Activated naive CD4-positive, alpha-beta T cell treated with anti-CD3 and anti-CD28 coated beads for 36 hours (primary cell): ENCODE data around the gene RABIF. TPM values are rescaled to one million over a fixed set of nuclear protein-coding genes. Genes with fewer than 3 reads are reported as not detected.
"Not testable (repeated sequence)": the region's sequence is repeated elsewhere in the genome, so short reads cannot be mapped to it uniquely, and the experiment has no call there.

Experiments
- CTCF ChIA-PET: fragments of 350-600 bp; sonication (Branson Sonifier 250); formaldehyde crosslinking; loops from one replicate; lab custom pipeline; 2021; ENCODE audit warnings: antibody characterized with exemption; lab: Charles Lee
- DNase-seq: peaks from one replicate; pipeline ENCODE4 v3.0.0-alpha.2; 2020
- H3K27ac Mint-ChIP-seq: one replicate; pipeline ENCODE4 v1.8.0; 2021; ENCODE audit warnings: mild to moderate bottlenecking, mixed read lengths
- H3K27me3 Mint-ChIP-seq: one replicate; pipeline ENCODE4 v1.8.0; 2021; ENCODE audit warnings: low read depth, mixed read lengths
- H3K36me3 Mint-ChIP-seq: one replicate; pipeline ENCODE4 v1.8.0; 2021; ENCODE audit warnings: low read depth, mixed read lengths
- H3K4me1 Mint-ChIP-seq: one replicate; pipeline ENCODE4 v1.8.0; 2021; ENCODE audit warnings: low read depth, mixed read lengths
- H3K4me3 Mint-ChIP-seq: one replicate; pipeline ENCODE4 v1.8.0; 2021; ENCODE audit warnings: mild to moderate bottlenecking, moderate library complexity, mixed read lengths
- H3K9me3 Mint-ChIP-seq: one replicate; pipeline ENCODE4 v1.8.0; 2021; ENCODE audit warnings: mixed read lengths
- intact Hi-C: fragments of 100-400 bp; cut with micrococcal nuclease; formaldehyde crosslinking; loops from one replicate; pipeline ENCODE4 v1.15.1; 2023
- total RNA-seq, 2 experiments: library from RNA; stranded (reverse); gene quantifications; one replicate each; pipeline ENCODE4 v1.2.3, GENCODE V29; 2021

The RABIF gene
- total RNA-seq, 2 experiments from 2014 or later = 5.9 to 6.2 TPM

- intact Hi-C loops = no loop called here
- DNase-seq = no peak
- no peaks in the 10 kb centered on the region for H3K9me3 Mint-ChIP-seq
- H3K36me3 Mint-ChIP-seq = peaks cover 36% of the 10 kb centered on the region
- H3K27me3 Mint-ChIP-seq = no peaks in the 10 kb centered on the region
- CTCF ChIA-PET = no interaction called here
- H3K4me3 Mint-ChIP-seq = no peak overlapping the region
- no peaks in the 10 kb centered on the region for H3K4me1 Mint-ChIP-seq
- H3K27ac Mint-ChIP-seq = no peak overlapping the region
Observed at GRCh38 chr1:202908998-202909397, 20.0 kb upstream of the RABIF start.

- Mint-ChIP-seq H3K27me3 (no peaks in the 10 kb centered on the region), H3K9me3 (no peaks in the 10 kb centered on the region), H3K4me1 (no peaks in the 10 kb centered on the region), H3K4me3 (no peak overlapping the region), H3K36me3 (peaks cover 22% of the 10 kb centered on the region), H3K27ac (no peak overlapping the region)
- intact Hi-C loops = no loop called here
- no peak for DNase-seq
- CTCF ChIA-PET = interaction anchor here (0.6 kb wide), 1 partner anchor 158 kb away, joined by 5 read pairs; no protein-coding TSS in a partner anchor
Observed at GRCh38 chr1:202905331-202905730, 16.4 kb upstream of the RABIF start.

GRCh38 chr1:202903808-202904207 is 14.9 kb upstream of the RABIF start:
- intact Hi-C loops, H3K4me3 Mint-ChIP-seq, CTCF ChIA-PET: not testable (repeated sequence)

GRCh38 chr1:202901555-202901954 is 12.6 kb upstream of the RABIF start:
- H3K4me1 Mint-ChIP-seq = no peaks in the 10 kb centered on the region
- intact Hi-C loops = no loop called here
- DNase-seq = no peak

More at GRCh38 chr1:202903808-202904207, 14.9 kb upstream of the RABIF start:
- H3K36me3 Mint-ChIP-seq = peaks cover 17% of the 10 kb centered on the region
- DNase-seq, H3K4me1 Mint-ChIP-seq, H3K27me3 Mint-ChIP-seq, H3K27ac Mint-ChIP-seq, H3K9me3 Mint-ChIP-seq: not testable (repeated sequence)

GRCh38 chr1:202892501-202892900 is 3.6 kb upstream of the RABIF start:
- Mint-ChIP-seq H3K4me1 (peaks cover 13% of the 10 kb centered on the region), H3K27me3 (no peaks in the 10 kb centered on the region), H3K36me3 (peaks cover 16% of the 10 kb centered on the region), H3K9me3 (no peaks in the 10 kb centered on the region), H3K27ac (no peak overlapping the region), H3K4me3 (no peak overlapping the region)
- CTCF ChIA-PET = no interaction called here
- intact Hi-C loops = no loop called here
- no peak for DNase-seq

More at GRCh38 chr1:202901555-202901954, 12.6 kb upstream of the RABIF start:
- Mint-ChIP-seq H3K4me3 (no peak overlapping the region), H3K9me3 (no peaks in the 10 kb centered on the region), H3K36me3 (peaks cover 22% of the 10 kb centered on the region), H3K27ac (no peak overlapping the region), H3K27me3 (no peaks in the 10 kb centered on the region)
- CTCF ChIA-PET = no interaction called here

GRCh38 chr1:202890392-202890791 is 1.4 kb upstream of the RABIF start:
- intact Hi-C loops = no loop called here
- H3K9me3 Mint-ChIP-seq = no peaks in the 10 kb centered on the region
- H3K27ac Mint-ChIP-seq = no peak overlapping the region
- CTCF ChIA-PET = interaction anchor here (0.8 kb wide), 1 partner anchor 110 kb away, joined by 3 read pairs; no protein-coding TSS in a partner anchor
- H3K36me3 Mint-ChIP-seq = peaks cover 12% of the 10 kb centered on the region
- no peak for DNase-seq
- no peaks in the 10 kb centered on the region for H3K27me3 Mint-ChIP-seq
- no peak overlapping the region for H3K4me3 Mint-ChIP-seq
- peaks cover 20% of the 10 kb centered on the region for H3K4me1 Mint-ChIP-seq

GRCh38 chr1:202888221-202888530 is 773 bp downstream of the RABIF start:
- intact Hi-C loops = loop anchor here (1.0 to 2.0 kb wide), 2 partner anchors 119 to 440 kb away; partner anchors contain the start of gene TMEM183A
- CTCF ChIA-PET = no interaction called here
- Mint-ChIP-seq H3K27ac (peak overlapping the region; percentile 91), H3K4me3 (peak overlapping the region; percentile 94), H3K9me3 (no peaks in the 10 kb centered on the region), H3K4me1 (peaks cover 24% of the 10 kb centered on the region), H3K36me3 (peaks cover 7% of the 10 kb centered on the region), H3K27me3 (no peaks in the 10 kb centered on the region)
- DNase-seq = no peak

- no peak overlapping the region for H3K27ac Mint-ChIP-seq
Observed at GRCh38 chr1:202880961-202881460, 7.9 kb downstream of the RABIF start.

GRCh38 chr1:202880062-202880461 is 8.9 kb downstream of the RABIF start:
- Mint-ChIP-seq H3K4me1 (peaks cover 4% of the 10 kb centered on the region), H3K36me3 (peaks cover 2% of the 10 kb centered on the region), H3K27me3 (no peaks in the 10 kb centered on the region), H3K27ac (no peak overlapping the region), H3K4me3 (no peak overlapping the region), H3K9me3 (no peaks in the 10 kb centered on the region)
- intact Hi-C loops = no loop called here
- CTCF ChIA-PET = interaction anchor here (1.5 kb wide), 1 partner anchor 9 kb away, joined by 3 read pairs; no protein-coding TSS in a partner anchor
- DNase-seq = no peak

More at GRCh38 chr1:202880961-202881460, 7.9 kb downstream of the RABIF start:
- H3K4me1 Mint-ChIP-seq = peaks cover 6% of the 10 kb centered on the region
- no peak for DNase-seq
- no peak overlapping the region for H3K4me3 Mint-ChIP-seq
- no peaks in the 10 kb centered on the region for H3K9me3 Mint-ChIP-seq
- peaks cover 2% of the 10 kb centered on the region for H3K36me3 Mint-ChIP-seq
- CTCF ChIA-PET = interaction anchor here (0.5 to 1.5 kb wide), 2 partner anchors 10 to 307 kb away, joined by 3 read pairs; no protein-coding TSS in a partner anchor
- H3K27me3 Mint-ChIP-seq = no peaks in the 10 kb centered on the region
- intact Hi-C loops = no loop called here

- intact Hi-C loops = no loop called here
- Mint-ChIP-seq H3K27me3 (no peaks in the 10 kb centered on the region), H3K4me1 (no peaks in the 10 kb centered on the region), H3K4me3 (no peak overlapping the region), H3K36me3 (peaks cover 2% of the 10 kb centered on the region), H3K9me3 (no peaks in the 10 kb centered on the region), H3K27ac (no peak overlapping the region)
- no peak for DNase-seq
- CTCF ChIA-PET = interaction anchor here (0.6 kb wide), 1 partner anchor 118 kb away, joined by 3 read pairs; no protein-coding TSS in a partner anchor
Observed at GRCh38 chr1:202879128-202879527, 9.8 kb downstream of the RABIF start.

GRCh38 chr1:202873026-202873425 is 15.9 kb downstream of the RABIF start:
- H3K27me3 Mint-ChIP-seq = no peaks in the 10 kb centered on the region
- no peaks in the 10 kb centered on the region for H3K4me1 Mint-ChIP-seq
- no peaks in the 10 kb centered on the region for H3K36me3 Mint-ChIP-seq
- CTCF ChIA-PET = interaction anchor here (0.5 kb wide), 1 partner anchor 21 kb away, joined by 3 read pairs; no protein-coding TSS in a partner anchor
- H3K4me3 Mint-ChIP-seq = no peak overlapping the region
- H3K27ac Mint-ChIP-seq = no peak overlapping the region
- DNase-seq = no peak
- no peaks in the 10 kb centered on the region for H3K9me3 Mint-ChIP-seq
- intact Hi-C loops = no loop called here

- H3K27ac Mint-ChIP-seq = no peak overlapping the region
- H3K9me3 Mint-ChIP-seq = no peaks in the 10 kb centered on the region
- H3K4me1 Mint-ChIP-seq = no peaks in the 10 kb centered on the region
- CTCF ChIA-PET = interaction anchor here (1.0 kb wide), 1 partner anchor 9 kb away, joined by 3 read pairs; no protein-coding TSS in a partner anchor
- no peak for DNase-seq
- H3K36me3 Mint-ChIP-seq = no peaks in the 10 kb centered on the region
- H3K27me3 Mint-ChIP-seq = peaks cover 6% of the 10 kb centered on the region
- H3K4me3 Mint-ChIP-seq = no peak overlapping the region
- intact Hi-C loops = no loop called here
Observed at GRCh38 chr1:202871367-202871766, 17.6 kb downstream of the RABIF start.
